Measurements from ENCODE around the gene ALDH18A1. TPM values are rescaled to one million over a fixed set of nuclear protein-coding genes. Genes with fewer than 3 reads are reported as not detected.
"Not testable (repeated sequence)": the region's sequence is repeated elsewhere in the genome, so short reads cannot be mapped to it uniquely, and the experiment has no call there.

ALDH18A1 gene
- total RNA-seq, 2 donors from 2014 or later = 81.0 to 130 TPM

- Mint-ChIP-seq H3K4me1 (peaks cover 5% of the 10 kb centered on the region), H3K4me3 (no peak overlapping the region), H3K27ac (peak overlapping the region; percentile 79), H3K9me3 (no peaks in the 10 kb centered on the region), H3K36me3 (ENCODE audit: low read depth) (peaks cover 49% of the 10 kb centered on the region), H3K27me3 (ENCODE audit: insufficient read depth) (no peaks in the 10 kb centered on the region)
- Histone ChIP-seq H3K9ac (ENCODE audit: extremely low read depth, low read length, poor library complexity, severe bottlenecking) (no peak overlapping the region), H3K36me3 (ENCODE audit: control insufficient read depth, insufficient read depth, low read length) (peaks cover 81% of the 10 kb centered on the region), H3K9me3 (ENCODE audit: control insufficient read depth, low read length) (no peaks in the 10 kb centered on the region), H3K4me3 (ENCODE audit: low read length) (no peak overlapping the region), H3K27ac (ENCODE audit: low read depth, low read length) (no peak overlapping the region), H3K27me3 (ENCODE audit: control insufficient read depth, insufficient read depth, low read length, poor library complexity, severe bottlenecking) (no peaks in the 10 kb centered on the region), H3K4me1 (ENCODE audit: control insufficient read depth, insufficient read depth, low read length) (no peaks in the 10 kb centered on the region)
- no peak for DNase-seq
- 70% methylated on average over 1 of the region's 1 CpG; no CpG with 5 or more reads in 1 of the 2 experiments for WGBS, 2 experiments (ENCODE audit: insufficient coverage in 1 of 2, insufficient read length in 1 of 2)
- no peak for TF ChIP-seq CTCF (conservative IDR thresholded peaks at IDR 0.05)
Observed at GRCh38 chr10:95675403-95676116, 19.0 kb upstream of the ALDH18A1 start.

- TF ChIP-seq CTCF (conservative IDR thresholded peaks at IDR 0.05) = no peak
- no peak overlapping the region for H3K27ac Mint-ChIP-seq
Observed at GRCh38 chr10:95674643-95675042, 18.1 kb upstream of the ALDH18A1 start.

GRCh38 chr10:95672641-95673040, 16.1 kb upstream of the ALDH18A1 start:
- H3K9me3 Mint-ChIP-seq; H3K4me3 ChIP-seq (ENCODE audit: low read length); H3K27ac Mint-ChIP-seq; H3K27me3 Mint-ChIP-seq (ENCODE audit: insufficient read depth); DNase-seq; H3K27ac ChIP-seq (ENCODE audit: low read depth, low read length); H3K4me3 Mint-ChIP-seq; H3K9ac ChIP-seq (ENCODE audit: extremely low read depth, low read length, poor library complexity, severe bottlenecking); H3K4me1 ChIP-seq (ENCODE audit: control insufficient read depth, insufficient read depth, low read length); H3K4me1 Mint-ChIP-seq; H3K27me3 ChIP-seq (ENCODE audit: control insufficient read depth, insufficient read depth, low read length, poor library complexity, severe bottlenecking); H3K9me3 ChIP-seq (ENCODE audit: control insufficient read depth, low read length): not testable (repeated sequence)
- 93 to 99% methylated on average over 4 to 7 of the region's 7 CpGs for WGBS, 2 experiments (ENCODE audit: insufficient coverage in 1 of 2, insufficient read length in 1 of 2)
- H3K36me3 ChIP-seq (ENCODE audit: control insufficient read depth, insufficient read depth, low read length) = peaks cover 71% of the 10 kb centered on the region
- peaks cover 50% of the 10 kb centered on the region for H3K36me3 Mint-ChIP-seq (ENCODE audit: low read depth)

More at GRCh38 chr10:95674643-95675042, 18.1 kb upstream of the ALDH18A1 start:
- H3K27me3 ChIP-seq (ENCODE audit: control insufficient read depth, insufficient read depth, low read length, poor library complexity, severe bottlenecking) = no peaks in the 10 kb centered on the region
- H3K9ac ChIP-seq (ENCODE audit: extremely low read depth, low read length, poor library complexity, severe bottlenecking) = no peak overlapping the region
- no peak overlapping the region for H3K4me3 ChIP-seq (ENCODE audit: low read length)
- peaks cover 73% of the 10 kb centered on the region for H3K36me3 ChIP-seq (ENCODE audit: control insufficient read depth, insufficient read depth, low read length)
- Mint-ChIP-seq H3K4me1 (peaks cover 5% of the 10 kb centered on the region), H3K36me3 (ENCODE audit: low read depth) (peaks cover 41% of the 10 kb centered on the region), H3K9me3 (no peaks in the 10 kb centered on the region), H3K4me3 (no peak overlapping the region), H3K27me3 (ENCODE audit: insufficient read depth) (no peaks in the 10 kb centered on the region)
- no peaks in the 10 kb centered on the region for H3K4me1 ChIP-seq (ENCODE audit: control insufficient read depth, insufficient read depth, low read length)
- WGBS, 2 experiments (ENCODE audit: insufficient coverage in 1 of 2, insufficient read length in 1 of 2) = 100% methylated on average over 1 of the region's 1 CpG; no CpG with 5 or more reads in 1 of the 2 experiments
- no peak overlapping the region for H3K27ac ChIP-seq (ENCODE audit: low read depth, low read length)
- no peak for DNase-seq
- no peaks in the 10 kb centered on the region for H3K9me3 ChIP-seq (ENCODE audit: control insufficient read depth, low read length)
